Vagina (tissue), 2 donors: Measurements from ENCODE around the gene GNG7.

ENCODE experiments used
- POLR2A ChIP-seq, 2 donors: fragments of 450-650 bp; IDR thresholded peaks; one replicate each; pipeline ENCODE4 v1.6.1; 2017; ENCODE audit warnings: antibody characterized with exemption in 2 of 2, mild to moderate bottlenecking in 2 of 2, moderate library complexity in 2 of 2
- TF ChIP-seq, protein P1 (sequence below), 3 experiments: fragments of 450-650 bp in 2 of 3; fragments of 200-600 bp in 1 of 3; sonication (generic) in 1 of 3; IDR thresholded peaks; one replicate each; pipeline ENCODE4 v1.5.1; 2017 to 2019; ENCODE audit warnings: antibody characterized with exemption in 3 of 3, mild to moderate bottlenecking in 2 of 3, moderate library complexity in 2 of 3

DNA sequence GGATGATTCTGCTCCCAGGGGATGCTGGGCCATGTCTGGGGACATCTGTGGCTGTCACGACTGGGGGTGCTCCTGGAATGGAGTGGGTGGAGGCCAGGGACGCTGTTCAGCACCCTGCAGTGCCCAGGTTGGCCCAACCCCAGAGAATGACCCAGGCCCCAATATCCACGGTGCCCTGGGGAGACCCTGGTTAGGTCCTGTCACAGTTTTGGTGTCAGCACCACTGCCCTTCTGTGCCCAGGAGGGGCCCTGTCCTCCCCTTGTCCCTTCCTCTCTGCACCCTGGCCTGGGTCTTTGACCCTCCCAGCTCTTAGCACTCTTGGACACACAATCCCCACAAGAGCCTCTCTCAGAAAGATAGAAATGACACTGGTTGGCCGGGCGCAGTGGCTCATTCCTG is 141.3 kb downstream of the GNG7 start:
- TF ChIP-seq, protein P1, sequence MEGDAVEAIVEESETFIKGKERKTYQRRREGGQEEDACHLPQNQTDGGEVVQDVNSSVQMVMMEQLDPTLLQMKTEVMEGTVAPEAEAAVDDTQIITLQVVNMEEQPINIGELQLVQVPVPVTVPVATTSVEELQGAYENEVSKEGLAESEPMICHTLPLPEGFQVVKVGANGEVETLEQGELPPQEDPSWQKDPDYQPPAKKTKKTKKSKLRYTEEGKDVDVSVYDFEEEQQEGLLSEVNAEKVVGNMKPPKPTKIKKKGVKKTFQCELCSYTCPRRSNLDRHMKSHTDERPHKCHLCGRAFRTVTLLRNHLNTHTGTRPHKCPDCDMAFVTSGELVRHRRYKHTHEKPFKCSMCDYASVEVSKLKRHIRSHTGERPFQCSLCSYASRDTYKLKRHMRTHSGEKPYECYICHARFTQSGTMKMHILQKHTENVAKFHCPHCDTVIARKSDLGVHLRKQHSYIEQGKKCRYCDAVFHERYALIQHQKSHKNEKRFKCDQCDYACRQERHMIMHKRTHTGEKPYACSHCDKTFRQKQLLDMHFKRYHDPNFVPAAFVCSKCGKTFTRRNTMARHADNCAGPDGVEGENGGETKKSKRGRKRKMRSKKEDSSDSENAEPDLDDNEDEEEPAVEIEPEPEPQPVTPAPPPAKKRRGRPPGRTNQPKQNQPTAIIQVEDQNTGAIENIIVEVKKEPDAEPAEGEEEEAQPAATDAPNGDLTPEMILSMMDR (IDR thresholded peaks at IDR 0.05), result no peak
- TF ChIP-seq POLR2A (IDR thresholded peaks at IDR 0.05), result no peak
